SH-SY5Y (cell line): ENCODE data around the gene PSAP.

Experiments used
- GATA2 ChIP-seq: IDR thresholded peaks from 2 replicates; pipeline ENCODE4 v1.6.1; 2011; ENCODE audit warnings: mild to moderate bottlenecking, low read depth, low read length
- GATA3 ChIP-seq: IDR thresholded peaks from 2 replicates; pipeline ENCODE4 v1.6.1; 2011; ENCODE audit warnings: low read depth, mild to moderate bottlenecking, low read length, moderate library complexity

PSAP gene

DNA sequence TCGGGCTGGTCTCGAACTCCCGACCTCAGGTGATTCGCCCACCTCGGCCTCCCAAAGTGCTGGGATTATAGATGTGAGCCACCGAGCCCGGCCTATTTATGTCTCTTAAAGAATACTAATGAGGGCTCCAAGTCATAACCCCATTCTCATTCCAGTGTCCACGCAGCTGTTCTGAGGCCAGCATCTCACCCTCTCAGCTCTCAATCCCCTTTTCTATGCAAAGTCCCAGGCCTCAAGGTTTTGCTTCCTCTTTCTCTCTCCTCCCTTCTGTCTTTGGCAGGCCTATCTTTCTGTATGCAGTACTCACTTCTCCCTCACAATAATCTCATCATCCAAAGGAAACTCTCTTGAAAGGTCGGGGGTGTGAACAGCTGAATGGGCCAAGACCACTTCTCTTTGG, 49.7 kb downstream of the PSAP start:
- no peak for TF ChIP-seq GATA3
- no peak for TF ChIP-seq GATA2

DNA sequence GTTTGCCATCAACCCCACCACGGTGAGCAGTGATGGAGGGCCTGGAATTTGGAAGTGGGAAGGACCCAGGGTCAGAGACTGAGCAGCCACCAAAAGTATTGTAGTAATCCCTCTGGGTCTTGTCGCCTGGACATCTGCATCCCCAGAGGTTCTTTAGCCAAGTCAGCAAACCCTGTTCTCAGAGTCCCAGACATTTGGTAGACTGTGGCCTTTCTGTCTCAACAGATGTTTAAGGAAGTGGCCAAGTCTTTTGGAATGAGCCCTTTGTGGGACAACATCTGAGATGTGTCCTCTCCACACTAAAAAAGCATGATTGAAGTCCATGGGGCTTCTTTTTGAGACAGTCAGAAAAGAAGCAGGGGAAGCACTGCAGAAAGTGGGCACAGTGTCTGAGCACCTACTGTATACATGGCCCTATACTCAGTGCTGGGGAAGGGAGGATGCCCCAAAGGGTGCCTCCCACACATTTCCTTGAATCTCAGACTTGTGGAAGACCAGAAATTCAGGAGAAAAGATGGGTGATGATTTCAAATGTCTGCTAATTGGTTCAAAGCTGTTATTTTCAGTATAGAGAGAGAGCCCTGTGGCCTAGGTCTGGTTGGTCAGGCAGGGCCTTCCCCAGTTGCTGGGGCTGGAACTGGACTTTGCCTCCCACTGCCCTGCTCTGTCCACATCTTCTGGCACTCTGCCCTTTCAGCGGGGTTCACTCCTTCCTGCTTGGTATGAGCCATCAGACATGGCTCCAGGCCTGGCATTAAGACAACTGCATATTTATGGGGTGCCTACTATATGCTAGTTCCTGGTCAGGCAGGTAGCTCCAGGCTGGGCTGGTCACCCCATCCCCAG, 51.2 kb downstream of the PSAP start:
- TF ChIP-seq GATA3 (no peak), GATA2 (no peak)

DNA sequence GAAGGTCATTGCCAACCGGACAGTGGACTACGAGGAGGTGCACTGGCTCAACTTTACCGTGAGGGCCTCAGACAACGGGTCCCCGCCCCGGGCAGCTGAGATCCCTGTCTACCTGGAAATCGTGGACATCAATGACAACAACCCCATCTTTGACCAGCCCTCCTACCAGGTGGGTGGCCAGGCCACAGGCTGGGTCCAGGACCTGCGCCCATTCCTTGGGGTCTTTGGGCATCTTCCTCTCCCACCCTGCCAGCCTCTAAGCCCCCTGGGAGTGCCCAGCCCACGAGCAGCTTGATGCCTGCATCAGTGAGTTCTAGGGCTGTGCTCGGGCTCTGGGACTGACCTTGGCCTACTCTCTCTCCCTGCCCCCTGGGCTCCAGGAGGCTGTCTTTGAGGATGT, 51.9 kb downstream of the PSAP start:
- TF ChIP-seq GATA3 (no peak), GATA2 (no peak)

DNA sequence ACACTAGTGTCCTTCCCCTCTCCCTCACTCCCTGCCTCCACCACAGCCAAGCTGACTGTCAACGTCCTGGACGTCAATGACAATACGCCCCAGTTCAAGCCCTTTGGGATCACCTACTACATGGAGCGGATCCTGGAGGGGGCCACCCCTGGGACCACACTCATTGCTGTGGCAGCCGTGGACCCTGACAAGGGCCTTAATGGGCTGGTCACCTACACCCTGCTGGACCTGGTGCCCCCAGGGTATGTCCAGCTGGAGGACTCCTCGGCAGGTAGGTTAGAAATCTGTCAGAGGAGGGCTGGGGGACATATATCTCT, 52.8 kb downstream of the PSAP start:
- TF ChIP-seq GATA2 (no peak), GATA3 (no peak)

DNA sequence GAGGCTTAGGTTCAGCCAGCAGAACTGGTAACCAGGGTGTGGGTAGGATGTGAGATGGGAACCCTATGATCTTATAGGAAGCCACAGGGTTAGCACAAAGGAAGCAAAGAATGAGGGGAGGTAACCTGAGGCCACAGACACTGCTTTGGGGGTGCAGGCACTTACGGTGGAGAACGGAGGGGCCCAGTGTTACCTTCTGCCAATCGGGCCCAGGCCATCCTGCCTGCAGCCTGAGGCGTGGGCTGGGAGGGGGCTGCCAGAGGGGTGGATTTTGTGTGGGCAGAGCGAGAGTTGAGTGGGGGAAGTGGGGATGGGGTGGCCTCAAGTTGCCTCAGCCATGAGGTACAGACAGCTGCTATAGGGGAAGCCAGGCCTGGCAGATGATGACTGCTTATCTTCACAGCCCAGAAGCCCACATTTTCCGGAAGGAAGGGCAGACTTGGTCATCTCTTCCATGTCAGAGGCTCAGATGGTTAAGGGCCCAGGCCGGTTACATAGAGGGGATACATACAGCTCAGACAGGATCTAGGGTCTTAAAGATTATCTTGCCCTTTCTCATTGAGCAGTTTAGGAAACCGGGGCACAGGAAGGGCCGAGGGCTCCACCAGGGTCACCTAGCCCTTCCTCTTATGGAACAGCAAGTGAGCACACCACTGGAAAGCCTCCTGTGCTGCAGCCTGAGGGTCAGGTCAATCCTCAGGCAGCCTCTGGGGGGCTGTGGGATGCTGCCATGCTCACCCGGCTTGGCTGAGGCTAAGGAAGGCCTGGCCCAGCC, 53.3 kb downstream of the PSAP start:
- TF ChIP-seq GATA3 = no peak
- no peak for TF ChIP-seq GATA2

DNA sequence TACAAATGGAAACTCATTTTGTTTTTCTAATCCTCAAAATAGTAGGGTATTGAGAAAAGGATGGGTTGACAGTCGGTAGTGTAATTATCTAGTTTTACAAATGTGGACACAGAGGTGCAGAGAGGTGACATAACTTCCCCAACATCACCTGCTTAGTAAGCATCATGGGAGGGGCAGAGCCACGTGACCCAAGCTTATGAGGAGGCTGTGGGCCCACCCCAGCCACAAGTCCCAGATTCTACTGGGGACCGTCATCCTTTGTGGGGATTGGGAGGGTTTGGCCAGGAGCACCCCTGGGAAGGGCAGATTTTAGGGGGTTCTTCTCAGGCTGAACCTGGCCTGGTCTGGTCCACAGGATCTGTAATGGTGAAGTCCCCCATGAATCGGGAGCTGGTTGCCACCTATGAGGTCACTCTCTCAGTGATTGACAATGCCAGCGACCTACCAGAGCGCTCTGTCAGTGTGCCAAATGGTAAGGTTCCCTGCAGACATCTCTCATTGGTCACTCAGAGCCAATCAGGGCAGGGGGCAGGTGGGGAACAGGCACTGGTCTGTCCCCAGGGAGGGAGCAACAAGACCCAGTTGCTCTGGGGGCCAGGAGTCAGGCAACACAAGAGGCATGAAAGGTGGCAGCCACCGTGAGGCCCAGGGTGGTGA, 54.2 kb downstream of the PSAP start:
- TF ChIP-seq GATA2 (no peak), GATA3 (no peak)

DNA sequence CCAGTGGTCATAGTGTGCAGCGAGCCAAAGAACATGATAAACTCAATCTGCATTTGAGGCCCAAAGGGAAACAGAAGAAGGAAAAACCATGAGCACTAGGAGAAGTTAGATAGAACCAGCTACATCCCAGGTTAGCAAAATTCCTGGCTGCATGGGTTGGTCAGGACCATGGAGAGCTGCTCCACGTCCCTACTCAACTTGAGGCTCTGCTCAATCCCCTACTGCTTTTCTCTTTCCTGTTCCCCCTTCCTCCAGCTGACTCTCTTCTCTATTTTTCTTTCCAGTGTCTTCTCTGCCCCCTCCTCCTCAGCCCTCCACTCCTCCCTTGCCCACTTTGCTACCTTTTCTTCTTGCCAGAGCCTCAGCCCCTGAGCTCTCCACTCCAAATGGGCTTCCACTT, 55.8 kb downstream of the PSAP start:
- TF ChIP-seq GATA2 (no peak), GATA3 (no peak)

DNA sequence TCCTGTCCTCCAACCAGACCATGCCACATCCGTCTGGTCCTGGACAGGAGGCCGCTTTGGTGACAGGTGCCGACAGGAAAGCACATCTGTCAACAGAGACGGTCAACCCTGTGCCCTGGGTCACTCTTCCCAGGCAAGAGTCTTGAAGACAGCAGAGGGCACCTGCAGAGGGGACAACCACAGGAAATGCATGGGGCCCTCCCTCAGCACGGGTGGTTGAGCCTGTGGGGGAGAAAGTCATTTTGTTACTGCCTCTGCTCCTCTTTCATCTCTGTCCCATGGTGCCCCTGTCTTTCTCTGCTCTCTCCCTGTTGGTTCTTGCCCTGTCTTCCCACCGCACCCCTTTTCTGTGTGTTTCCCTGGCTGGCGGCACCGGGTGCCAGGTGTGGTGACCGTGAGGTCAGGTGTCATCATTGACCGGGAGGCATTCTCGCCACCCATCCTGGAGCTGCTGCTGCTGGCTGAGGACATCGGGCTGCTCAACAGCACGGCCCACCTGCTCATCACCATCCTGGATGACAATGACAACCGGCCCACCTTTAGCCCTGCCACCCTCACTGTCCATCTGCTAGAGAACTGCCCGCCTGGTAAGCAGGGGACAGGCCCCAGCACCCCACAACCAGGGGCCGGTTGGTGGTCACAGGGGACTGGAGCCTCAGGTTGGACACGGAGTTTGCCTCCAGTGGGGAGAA, 60.2 kb downstream of the PSAP start:
- no peak for TF ChIP-seq GATA3
- no peak for TF ChIP-seq GATA2

DNA sequence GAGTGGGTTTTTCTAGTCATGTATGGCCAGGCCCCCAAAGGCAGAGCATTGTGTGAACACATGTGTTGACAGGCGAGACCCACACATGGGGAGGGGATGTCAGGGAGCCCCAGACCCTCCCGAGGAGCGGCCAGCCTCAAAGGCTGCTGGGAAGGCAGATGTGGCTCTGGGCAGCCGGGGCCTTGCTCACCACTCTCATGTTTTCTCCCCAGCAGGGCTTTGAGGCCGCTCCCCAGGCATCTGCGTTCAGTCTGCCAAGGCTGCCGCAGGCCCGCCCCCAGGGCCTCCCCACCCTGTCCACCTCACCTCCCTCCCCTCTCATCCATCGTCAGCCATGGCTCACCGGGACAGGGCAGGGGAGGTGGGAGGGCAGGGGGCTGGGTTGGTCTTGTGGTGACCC, 61.2 kb downstream of the PSAP start:
- TF ChIP-seq GATA3 = no peak
- TF ChIP-seq GATA2 = no peak

DNA sequence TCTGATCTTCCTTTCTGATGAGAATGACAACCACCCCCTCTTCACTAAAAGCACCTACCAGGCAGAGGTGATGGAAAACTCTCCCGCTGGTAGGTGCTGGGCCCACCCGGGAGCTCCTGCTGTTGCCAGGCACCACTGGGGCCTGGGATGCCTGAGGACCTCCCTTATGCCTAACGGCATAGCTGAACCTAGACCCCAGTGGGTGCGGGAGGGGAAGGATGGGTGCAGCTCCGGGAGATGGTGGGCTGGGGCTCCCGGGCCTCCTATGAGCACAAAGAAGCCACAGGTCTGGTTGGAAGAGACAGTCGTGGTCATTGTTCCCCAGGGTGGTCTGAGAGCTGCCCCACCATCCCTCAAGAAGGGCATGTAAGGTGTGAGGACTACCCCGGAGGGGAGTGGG, 62.1 kb downstream of the PSAP start:
- TF ChIP-seq GATA2 (no peak), GATA3 (no peak)

DNA sequence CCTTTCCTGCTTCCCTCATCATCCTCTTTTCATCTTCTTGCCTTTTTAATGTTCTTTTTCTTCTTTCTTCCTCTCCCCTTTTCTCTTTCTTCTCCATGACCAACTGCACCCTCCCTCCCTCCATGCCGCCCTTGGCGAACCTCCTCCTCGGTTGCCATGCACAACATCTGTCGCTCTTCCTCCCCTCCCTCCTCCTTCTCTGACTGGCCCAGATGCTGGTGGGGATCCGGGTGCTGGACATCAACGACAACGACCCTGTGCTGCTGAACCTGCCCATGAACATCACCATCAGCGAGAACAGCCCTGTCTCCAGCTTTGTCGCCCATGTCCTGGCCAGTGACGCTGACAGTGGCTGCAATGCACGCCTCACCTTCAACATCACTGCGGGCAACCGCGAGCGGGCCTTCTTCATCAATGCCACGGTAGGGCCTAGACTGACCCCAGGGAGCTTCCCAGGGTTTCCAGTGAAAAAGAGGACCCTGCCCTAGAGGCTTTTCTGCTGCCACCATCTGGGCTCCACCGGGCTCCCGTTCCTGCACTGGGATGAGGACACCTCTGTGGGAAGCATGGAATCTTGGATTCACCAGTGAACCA, 66.3 kb downstream of the PSAP start:
- TF ChIP-seq GATA2 = no peak
- TF ChIP-seq GATA3 = no peak

DNA sequence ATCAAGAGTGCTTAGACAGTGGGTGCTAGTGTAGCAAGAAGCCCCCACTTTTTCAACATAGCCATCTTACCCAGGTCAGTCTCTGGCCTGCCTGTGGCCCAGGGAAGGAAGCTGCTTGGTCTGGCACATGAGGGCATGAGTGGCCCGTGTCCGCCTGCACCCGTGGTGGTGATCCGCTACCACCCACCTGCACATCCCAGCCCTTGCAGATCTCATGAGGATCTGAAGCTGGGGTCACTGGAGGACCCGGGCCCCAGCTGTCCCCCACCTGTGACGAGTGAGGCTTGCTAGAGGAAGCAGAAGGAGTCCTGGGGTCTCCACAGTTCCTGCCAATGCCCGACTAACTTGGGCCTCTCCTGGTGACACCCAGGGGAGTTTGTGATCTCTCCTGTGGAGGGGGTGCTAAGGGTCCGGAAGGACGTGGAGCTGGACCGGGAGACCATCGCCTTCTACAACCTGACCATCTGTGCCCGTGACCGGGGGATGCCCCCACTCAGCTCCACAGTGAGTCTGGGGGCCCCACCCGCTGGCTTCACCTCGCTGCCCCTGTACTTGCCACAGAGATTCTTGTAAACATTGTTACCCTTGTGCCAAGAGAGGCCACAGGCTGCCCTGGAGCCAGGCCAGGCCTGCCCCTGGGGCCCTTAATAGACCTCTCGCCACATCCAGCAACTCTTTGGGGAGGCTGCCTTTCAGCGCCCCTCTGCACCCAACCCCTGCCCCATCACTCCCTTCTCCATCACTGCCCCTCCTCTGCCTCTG, 67.0 kb downstream of the PSAP start:
- TF ChIP-seq GATA2 = no peak
- TF ChIP-seq GATA3 = no peak

DNA sequence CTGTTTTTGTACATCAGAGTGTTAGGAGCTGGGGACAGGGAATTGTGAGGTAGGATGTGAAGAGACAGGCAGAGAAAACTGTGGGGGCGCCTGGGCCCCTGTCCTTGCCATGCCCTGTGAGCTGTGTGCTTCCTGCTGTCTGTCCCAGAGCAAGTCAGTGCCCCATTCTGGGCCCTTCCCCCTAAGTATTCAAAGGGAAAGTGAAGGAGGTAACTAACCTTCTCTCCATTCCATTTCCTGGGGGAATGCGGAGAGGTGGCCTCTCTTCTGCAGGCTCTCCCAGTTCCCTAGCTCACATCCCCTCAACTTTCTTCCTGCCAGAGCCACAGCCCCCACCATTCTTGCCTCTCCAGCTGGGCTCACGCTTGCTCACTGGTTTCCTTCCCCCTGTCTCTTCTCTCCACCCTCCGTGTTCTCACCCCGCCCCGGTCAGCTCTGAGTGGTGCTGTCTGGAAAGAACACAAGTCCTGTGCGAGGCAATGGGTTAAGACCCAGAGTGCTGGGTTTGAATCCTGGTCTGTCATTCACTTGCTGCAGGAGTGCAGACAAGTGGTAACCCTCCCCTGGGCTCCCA, 68.0 kb downstream of the PSAP start:
- TF ChIP-seq GATA3 = no peak
- TF ChIP-seq GATA2 = no peak
